GM12801 (cell line): ENCODE results near the gene PLCL2.

Source experiments
- TF ChIP-seq, protein P1 (sequence below): IDR thresholded peaks from one replicate; pipeline ENCODE4 v1.5.1; 2011; ENCODE audit warnings: control low read depth; ENCODE audit not compliant: insufficient read length; ENCODE audit errors: extremely low read depth

Gene PLCL2

DNA sequence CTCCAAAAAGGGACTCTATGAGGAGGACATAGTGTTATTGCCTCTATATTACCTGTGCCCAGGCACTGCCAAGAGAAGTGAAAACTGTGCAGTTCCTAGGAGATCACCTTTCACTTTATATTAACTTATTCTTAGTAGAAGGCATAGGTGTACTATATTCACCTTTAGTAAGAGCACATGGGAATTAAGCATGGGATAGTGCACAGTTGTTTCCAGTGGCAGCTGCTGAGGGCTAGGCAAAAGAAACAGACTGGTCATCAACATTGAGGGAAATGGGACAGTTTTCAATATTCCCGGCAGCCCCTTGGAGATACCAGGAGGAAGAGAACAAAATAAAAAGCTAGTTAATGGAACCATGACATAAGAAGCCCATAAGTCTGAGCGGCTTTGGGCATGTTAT is 100.9 kb downstream of the PLCL2 start:
- TF ChIP-seq, protein P1, sequence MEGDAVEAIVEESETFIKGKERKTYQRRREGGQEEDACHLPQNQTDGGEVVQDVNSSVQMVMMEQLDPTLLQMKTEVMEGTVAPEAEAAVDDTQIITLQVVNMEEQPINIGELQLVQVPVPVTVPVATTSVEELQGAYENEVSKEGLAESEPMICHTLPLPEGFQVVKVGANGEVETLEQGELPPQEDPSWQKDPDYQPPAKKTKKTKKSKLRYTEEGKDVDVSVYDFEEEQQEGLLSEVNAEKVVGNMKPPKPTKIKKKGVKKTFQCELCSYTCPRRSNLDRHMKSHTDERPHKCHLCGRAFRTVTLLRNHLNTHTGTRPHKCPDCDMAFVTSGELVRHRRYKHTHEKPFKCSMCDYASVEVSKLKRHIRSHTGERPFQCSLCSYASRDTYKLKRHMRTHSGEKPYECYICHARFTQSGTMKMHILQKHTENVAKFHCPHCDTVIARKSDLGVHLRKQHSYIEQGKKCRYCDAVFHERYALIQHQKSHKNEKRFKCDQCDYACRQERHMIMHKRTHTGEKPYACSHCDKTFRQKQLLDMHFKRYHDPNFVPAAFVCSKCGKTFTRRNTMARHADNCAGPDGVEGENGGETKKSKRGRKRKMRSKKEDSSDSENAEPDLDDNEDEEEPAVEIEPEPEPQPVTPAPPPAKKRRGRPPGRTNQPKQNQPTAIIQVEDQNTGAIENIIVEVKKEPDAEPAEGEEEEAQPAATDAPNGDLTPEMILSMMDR, result no peak

DNA sequence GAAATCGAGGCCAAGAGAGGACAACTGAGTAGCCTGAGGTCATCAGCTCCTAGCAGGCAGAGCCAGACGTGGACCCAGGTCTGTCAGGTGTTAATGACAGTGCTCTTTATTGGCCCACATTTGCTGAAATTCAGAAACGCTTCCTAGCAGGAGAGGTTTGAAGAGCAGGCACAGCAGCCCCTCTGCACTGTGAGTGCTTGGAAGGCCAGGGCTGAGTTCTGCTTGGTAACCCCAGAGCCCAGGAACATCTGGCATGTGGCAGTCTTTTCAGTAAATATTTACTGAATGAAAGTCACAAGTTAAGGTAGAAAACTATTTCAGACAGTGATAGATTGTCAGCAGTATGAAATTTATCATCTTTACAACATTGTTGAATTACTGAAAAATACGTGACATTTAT is 102.4 kb downstream of the PLCL2 start:
- TF ChIP-seq, protein P1, result no peak

DNA sequence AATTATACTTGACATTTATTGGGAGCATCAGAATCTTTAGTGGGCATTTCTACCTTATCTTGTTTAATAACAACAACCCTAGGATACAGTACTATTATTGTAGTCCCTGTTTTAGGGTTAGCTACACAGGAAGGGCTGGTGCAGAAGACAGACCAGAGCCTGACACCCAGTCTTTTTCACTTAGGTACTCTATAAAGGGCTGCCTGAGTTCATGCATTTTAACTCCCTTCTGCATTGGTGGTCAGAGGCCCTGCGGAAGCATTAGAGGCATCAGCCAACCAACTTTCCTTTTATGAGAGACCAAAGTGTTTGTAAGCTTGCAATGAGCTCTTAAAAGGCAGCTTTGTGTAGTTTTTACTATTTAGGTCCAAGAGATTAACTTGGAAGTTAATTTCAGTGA is 105.4 kb downstream of the PLCL2 start:
- TF ChIP-seq, protein P1, result no peak

DNA sequence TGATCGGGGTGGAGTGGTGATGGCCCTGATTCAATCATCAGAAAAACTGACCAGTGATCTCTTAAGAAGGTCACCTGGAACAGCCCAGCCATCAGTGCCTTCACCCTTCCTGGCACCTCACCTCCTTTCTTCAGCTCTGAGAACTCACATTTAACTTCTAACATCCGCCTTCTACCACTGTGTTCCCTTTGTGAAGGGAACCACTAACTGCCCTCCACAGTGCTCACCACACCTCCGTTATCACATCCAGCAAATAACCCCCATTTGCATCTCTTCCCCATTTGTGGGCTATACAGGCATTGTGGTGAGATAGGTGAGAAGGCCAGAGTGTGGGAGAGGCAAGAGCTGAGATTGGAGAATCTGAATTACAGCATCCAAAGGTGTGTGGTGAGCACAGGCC is 107.4 kb downstream of the PLCL2 start:
- TF ChIP-seq, protein P1, result no peak

DNA sequence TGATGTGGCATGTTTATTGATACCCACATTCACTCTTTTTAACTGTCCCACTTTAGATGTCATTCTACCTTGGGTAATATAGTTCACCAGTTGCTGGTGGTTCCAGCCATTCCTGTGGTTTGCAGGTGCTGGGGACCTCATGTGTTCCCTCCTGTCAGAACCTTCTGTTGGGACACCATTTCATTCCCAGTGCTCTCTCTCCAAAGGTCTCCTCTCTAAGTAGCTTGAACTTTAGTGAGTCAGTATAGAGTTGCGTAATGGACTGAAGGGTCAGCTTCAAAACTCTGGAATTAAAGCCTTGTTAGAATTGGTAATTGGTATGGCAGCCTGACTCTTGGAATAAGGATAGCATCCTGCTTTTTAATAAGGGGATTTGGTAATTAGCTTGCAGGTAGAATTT is 108.5 kb downstream of the PLCL2 start:
- TF ChIP-seq, protein P1, result no peak

DNA sequence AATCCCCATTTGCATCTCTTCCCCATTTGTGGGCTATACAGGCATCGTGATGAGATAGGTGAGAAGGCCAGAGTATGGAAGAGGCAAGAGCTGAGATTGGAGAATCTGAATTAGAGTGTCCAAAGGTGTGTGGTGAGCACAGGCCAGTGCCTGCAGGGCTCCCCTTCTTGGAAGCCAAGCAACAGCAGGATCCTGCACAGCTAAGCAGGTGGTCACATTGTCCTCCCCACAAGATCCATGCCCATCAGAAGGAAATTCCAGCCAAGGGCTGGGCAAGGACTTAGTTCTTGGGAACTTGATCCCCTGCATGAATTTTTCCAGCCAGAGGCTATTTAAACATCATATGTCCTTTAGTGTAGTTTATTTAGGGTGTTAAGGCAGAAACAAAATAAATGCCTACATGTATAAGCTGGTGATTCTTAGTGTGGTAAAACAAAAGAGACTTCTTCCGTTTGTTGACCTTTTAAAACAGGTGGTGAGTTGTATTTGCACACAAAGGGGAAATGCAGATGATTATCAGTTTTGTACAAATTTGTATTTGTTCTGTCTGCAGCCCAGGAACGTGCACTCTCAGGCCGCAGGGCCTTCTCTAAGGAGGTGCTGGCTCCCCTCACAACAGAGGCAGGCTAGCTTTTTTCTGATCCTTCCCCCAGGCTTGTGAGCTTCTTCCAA is 110.2 kb downstream of the PLCL2 start:
- TF ChIP-seq, protein P1, result no peak

DNA sequence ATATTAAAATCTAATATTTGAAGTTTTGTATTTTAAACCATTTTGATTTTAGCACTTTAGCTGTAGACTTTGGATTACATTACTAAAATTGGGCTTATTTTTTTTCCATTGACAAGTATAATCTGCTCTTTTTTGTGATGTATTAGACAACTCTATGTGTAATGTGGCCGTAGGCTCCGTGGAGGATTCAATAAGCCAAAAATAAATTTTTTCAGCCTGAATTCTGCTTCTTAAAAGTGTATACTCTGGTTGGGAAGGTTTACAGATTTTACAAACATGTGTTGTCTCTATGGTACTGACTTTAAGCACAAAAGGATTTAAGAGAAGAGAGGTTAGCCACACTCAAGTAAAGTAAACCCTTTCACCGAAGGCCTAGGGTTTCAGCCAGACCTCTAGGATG is 110.8 kb downstream of the PLCL2 start:
- TF ChIP-seq, protein P1, result no peak
